OCI-LY7 (cell line): ENCODE results near the gene OSBPL3.

Experiments used
- CTCF ChIP-seq: fragments of 200-600 bp; sonication (generic); conservative IDR thresholded peaks from 2 replicates; pipeline ENCODE4 v1.5.1; 2014; ENCODE audit warnings: mild to moderate bottlenecking, antibody characterized with exemption, low read length, moderate library complexity, mixed read lengths
- EZH2phosphoT487 ChIP-seq: fragments of 200-600 bp; sonication (generic); IDR thresholded peaks from 2 replicates; pipeline ENCODE4 v1.6.1; 2018; ENCODE audit warnings: low read depth, borderline replicate concordance, mild to moderate bottlenecking, mixed run types, antibody characterized with exemption, low read length, moderate library complexity, mixed read lengths

GRCh38 chr7:24783698-24784097 is 196.3 kb downstream of the OSBPL3 start:
- TF ChIP-seq CTCF (no peak), EZH2phosphoT487 (no peak)
